Cardiac fibroblast (primary cell): ENCODE results near the gene HLA-E.

Experiments
- DNase-seq, 2 donors: peaks; one replicate each; pipeline versions ENCODE4 v3.0.0 to v3.0.0-alpha.2; 2010; ENCODE audit warnings: low read depth in 2 of 2
- H3K4me3 ChIP-seq, 2 donors: replicated peaks in 1 of 2; 1 replicate in 1 of 2; 2 replicates in 1 of 2; pipeline ENCODE4 v1.5.1; 2011; ENCODE audit warnings: low read depth in 2 of 2, low read length in 2 of 2, mild to moderate bottlenecking in 2 of 2, moderate library complexity in 1 of 2
- TF ChIP-seq, protein P1 (sequence below): IDR thresholded peaks from one replicate; pipeline ENCODE4 v1.5.1; 2011; ENCODE audit warnings: low read depth, mild to moderate bottlenecking, low read length, inconsistent platforms

HLA-E gene

GRCh38 chr6:30489081-30490025 lies at the start of gene HLA-E:
HLA-E (plus strand) TSS chr6:30489509; CDS start chr6:30489532, 23 bp downstream.
- H3K4me3 ChIP-seq = peak within 1 kb of the TSS; percentile 96 to 99
- peak; percentile 100 for DNase-seq
- TF ChIP-seq, protein P1, sequence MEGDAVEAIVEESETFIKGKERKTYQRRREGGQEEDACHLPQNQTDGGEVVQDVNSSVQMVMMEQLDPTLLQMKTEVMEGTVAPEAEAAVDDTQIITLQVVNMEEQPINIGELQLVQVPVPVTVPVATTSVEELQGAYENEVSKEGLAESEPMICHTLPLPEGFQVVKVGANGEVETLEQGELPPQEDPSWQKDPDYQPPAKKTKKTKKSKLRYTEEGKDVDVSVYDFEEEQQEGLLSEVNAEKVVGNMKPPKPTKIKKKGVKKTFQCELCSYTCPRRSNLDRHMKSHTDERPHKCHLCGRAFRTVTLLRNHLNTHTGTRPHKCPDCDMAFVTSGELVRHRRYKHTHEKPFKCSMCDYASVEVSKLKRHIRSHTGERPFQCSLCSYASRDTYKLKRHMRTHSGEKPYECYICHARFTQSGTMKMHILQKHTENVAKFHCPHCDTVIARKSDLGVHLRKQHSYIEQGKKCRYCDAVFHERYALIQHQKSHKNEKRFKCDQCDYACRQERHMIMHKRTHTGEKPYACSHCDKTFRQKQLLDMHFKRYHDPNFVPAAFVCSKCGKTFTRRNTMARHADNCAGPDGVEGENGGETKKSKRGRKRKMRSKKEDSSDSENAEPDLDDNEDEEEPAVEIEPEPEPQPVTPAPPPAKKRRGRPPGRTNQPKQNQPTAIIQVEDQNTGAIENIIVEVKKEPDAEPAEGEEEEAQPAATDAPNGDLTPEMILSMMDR = no peak

- no peak overlapping the region for H3K4me3 ChIP-seq
- no peak for DNase-seq
- TF ChIP-seq, protein P1 = no peak
Measured at GRCh38 chr6:30441171-30441570, 48.1 kb upstream of the HLA-E start.

DNA sequence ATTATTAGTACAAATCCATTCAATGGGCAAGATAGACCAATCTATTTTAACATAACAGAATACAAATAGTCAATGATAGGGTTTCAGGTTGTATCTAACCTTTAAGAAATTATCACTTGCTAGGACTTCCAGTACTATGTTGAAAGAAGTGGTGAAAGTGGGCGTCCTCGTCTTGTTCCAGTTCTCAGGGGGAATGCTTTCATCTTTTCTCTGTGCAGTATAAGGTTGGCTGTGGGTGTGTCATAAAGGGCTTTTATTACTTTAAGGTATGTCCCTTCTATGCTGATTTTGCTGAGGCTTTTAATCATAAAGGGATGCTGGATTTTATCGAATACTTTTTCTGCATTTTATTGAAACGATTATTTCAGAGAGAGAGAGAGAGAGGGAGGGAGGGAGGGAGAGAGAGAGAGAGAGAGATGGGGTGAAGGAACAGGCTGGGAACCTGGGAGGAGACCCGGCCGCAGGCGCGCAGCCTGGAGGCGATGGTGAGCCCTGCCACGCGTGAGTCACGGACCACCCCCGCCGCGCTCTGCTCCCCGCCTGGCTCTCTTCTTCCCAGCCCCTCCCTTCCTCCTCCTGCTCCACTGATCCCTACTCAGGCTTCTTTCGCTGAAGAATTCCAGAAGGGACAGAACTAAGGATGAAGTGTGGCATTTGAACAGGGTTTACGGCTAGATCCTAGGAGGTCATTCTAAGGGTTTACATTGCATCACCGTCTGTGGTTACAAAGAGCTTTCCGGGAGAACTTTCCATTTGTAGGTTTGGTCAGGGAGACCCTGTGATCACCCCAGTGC lies 45.5 kb upstream of the HLA-E start:
- H3K4me3 ChIP-seq = no peak overlapping the region
- TF ChIP-seq, protein P1 = no peak
- DNase-seq = no peak

DNA sequence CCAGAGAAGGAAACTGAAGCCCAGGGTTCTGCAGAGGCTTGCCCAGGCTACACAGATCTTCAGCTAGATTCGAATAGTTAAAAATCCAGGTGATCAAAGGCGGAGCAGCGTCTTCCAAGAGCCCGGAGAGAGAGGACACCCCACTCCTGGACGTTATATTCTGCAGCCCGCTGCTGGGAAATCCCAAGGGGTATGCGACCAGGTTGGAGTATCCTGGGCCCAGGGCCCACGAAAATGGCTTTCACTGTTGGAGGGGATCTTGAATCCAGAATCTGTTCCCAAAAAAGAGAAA lies 44.9 kb upstream of the HLA-E start:
- TF ChIP-seq, protein P1 = no peak
- no peak overlapping the region for H3K4me3 ChIP-seq
- no peak for DNase-seq

DNA sequence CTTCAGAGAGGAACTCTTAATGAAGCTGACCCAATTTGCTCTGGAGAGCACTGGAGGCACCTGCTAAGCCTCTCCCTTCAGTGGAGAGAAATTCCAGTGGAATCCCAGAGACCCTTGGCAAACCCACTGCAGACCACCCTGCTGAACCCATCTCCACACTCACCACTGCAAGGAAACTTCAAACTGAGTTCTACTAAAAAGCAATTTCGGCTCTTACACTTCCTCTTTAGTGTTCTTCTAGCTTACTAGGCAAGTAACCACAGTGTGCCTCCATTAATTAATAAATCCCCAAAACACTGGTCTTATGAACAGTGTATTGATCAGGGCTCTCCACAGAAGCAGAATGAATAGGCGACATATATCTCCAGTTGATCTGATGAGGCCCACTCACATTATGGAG lies 43.0 kb upstream of the HLA-E start:
- no peak for DNase-seq

GRCh38 chr6:30447237-30447636 lies 42.1 kb upstream of the HLA-E start:
- peak in 1 of 2 donors; percentile 10 for DNase-seq
- H3K4me3 ChIP-seq = no peak overlapping the region
- TF ChIP-seq, protein P1 = peak; percentile 37

More for the DNA sequence above, 43.0 kb upstream of the HLA-E start:
- TF ChIP-seq, protein P1 = no peak
- H3K4me3 ChIP-seq = no peak overlapping the region
